GM21447 (cell line): ENCODE results near the gene COQ7.
A peak's percentile ranks its signal among the peaks of the same experiment; 100 is the strongest.

Experiments
- ATAC-seq: cut with Tn5 transposase; IDR thresholded peaks from one replicate; pipeline ENCODE4 v1.9.1; 2021; ENCODE audit not compliant: unreplicated experiment

Gene COQ7

DNA sequence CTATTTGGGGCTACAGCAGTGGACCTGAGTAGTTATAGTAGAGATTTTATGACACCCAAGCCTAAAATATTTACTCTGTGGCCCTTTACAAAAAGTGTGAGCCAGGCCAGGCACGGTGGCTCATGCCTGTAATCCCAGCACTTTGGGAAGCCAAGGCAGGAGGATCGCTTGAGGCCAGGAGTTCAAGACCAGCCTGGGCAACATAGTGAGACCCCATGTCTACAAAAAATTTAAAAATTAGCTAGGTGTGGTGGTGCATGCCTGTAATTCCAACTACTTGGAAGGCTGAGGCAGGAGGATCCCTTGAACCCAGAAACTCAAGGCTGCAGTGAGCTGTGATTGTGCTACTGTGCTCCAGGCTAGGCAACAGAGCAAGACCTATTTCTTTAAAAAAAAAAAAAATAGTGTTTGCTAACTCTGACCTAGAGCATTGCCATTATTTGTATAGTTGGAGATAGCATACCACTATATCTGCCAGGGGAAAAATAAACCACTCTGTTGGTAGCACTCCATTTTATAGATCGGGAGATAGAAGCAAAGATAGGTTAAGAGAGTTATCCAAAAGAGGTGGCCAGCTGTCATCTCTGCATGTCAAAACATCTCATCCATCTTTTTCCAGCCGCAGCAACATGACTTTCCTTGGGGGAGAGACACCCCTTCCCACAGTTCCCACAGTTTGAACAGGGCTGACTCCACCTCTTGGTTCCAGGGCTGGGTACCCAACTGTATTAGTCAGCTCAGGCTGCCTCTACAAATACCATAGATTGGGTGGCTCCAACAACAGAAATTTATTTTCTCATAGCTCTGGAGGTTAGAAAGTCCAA, 43.3 kb downstream of the COQ7 start:
- no peak for ATAC-seq

DNA sequence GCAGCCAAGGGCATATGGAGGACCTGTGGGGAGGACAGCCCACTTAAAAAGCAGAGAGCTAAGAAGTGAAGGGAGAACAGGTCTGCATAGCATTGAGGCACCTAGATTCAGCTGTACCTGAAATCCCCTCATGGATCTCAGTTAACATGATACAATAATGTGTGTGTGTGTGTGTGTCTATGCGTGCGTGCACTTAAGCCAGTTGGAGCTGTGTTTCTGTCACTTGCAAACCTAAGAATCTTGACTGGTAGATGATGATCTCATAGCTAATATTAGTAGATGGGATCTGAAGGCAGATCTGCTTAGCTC, 44.6 kb downstream of the COQ7 start:
- no peak for ATAC-seq

DNA sequence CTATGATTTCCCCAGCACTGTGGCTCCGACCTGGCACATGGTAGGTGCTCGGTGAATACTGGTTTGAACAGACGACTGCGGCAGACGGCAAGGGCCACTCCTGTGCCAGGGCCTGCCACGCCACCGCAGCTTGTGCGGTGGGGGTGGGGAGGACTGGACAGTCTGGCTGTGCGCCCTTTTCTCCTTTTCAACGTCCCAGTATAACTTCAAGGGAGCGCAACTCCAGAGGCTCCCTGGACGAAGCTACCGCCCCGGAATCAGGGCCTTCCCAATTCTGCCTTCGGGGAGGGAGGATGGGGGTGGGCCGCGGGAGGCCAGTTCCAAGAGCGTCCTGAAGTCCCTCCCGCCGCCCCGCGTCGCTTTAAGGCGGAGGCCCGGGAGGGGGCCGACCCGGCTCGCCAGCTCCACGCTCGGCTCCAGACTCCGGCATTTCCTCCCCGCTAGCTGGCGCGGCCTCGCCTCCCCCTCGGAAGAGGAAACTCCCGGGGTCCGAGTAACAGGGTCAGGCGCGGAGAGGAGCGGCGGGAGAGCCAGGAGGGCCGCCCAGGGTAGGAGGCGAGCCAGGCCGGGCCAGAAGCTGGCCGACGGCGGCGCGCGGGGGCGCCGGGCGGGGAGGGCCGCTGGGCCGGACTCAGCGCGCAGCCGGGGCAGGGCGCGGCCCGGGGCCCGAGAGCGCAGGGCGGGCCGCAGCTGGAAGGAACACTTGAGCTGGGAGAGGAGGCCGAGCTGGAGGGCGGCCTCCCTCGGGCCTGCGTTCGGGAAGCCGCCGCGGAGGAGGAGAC, 46.4 kb downstream of the COQ7 start, which contains the start of gene ITPRIPL2:
Gene ITPRIPL2 (plus strand): TSS at position 388 of the 782 bp plus-strand sequence. CDS start 498 bp downstream, outside the sequence.
- no peak for ATAC-seq

DNA sequence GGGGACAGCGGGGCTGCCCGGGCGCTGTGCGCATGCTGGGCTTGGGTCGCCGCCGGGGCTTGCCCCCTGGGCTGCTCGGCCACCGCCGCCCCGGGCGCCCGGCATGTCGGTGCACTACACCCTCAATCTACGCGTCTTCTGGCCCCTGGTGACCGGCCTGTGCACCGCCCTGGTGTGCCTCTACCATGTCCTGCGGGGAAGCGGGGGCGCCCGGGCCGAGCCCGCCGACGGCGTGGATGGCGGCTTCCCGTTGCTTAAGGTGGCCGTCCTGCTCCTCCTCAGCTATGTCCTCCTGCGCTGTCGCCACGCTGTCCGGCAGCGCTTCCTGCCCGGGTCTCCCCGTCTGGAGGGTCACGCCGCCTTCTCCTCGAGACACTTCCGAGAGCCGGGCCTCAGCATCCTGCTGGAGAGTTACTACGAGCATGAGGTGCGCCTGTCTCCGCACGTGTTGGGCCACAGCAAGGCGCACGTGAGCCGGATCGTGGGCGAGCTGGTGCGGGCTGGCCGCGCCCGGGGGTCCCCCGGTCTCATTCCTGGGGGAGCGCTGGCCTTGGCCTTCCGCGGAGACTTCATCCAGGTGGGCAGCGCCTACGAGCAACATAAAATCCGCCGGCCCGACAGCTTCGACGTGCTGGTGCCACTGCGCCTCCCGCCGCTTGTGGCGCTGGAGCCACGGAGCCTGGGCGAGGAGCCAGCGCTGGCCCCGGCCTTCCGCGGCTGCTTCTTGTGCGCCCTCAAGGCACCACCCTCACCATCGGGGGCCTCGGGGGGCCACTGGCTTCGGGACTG, 47.1 kb downstream of the COQ7 start:
- no peak for ATAC-seq

DNA sequence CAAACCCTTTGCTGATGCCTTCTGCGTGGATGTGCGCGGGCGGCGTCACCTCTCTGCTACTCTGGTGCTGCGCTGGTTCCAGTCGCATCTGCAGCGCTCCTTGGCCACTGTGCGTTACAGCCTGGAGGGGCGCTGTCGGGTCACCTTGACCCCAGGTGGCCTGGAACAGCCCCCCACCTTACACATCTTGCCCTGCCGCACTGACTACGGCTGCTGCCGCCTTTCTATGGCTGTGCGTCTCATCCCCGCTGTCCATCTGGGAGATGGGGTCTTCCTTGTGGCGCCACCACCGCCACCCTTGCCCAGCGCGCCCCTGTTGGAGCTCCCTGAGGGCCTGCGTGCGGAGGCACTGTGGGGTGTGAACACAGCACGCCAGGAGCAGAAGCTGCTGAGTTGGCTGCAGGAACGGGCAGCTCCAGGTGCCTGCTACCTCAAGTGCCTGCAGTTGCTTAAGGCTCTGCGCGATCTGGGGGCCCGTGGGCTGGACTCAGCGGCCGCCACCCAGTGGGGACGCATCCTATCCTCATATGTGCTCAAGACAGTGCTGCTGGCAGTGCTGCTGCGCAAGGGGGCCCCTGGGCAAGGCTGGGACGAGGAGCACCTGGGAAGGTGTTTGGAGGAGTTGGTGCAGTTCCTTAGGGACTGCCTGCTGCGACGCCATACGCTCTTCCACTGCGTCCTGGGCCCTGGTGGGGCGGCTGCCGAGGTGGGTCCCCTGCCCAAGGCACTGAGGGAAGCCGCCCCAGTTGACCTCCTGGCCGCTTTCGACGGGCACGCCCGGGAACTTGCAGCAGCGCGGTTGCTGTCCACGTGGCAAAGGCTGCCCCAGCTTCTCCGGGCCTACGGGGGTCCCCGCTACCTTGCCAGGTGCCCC, 48.0 kb downstream of the COQ7 start:
- ATAC-seq, result no peak

DNA sequence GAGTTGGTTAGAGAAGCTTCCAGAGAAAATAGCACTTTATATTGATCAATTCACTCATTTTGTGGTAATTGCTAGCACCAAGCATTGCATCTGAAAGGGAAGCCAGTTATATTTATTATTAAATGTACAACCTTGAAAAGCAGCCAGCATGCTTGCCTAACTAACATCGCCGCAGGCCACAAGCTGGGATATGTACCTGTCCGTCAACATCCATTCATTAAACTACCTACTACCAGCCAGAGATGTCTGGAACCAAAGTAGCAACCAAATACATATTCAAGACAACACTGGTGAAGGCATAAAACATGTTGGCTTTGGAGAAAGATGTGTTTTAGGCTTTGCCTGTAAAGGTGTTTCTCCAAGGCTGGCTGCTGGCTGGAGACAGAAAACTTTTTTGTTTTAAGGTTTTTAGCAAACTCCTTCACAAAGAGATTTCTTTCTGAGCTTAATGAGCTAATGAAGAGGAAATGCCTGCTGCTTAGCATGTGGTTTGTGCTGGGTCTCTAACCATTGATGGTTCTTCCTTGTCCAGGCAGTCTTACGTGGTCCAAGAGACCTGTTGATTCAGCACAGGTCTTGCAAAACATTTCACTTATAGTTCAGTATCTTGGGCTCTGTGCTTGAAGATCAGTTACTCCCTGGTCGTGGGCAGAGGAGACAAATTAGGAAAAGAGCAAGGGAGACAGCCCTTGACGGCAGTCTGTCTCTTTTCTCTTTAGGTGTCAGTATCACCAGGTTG, 49.5 kb downstream of the COQ7 start:
- ATAC-seq, result no peak

DNA sequence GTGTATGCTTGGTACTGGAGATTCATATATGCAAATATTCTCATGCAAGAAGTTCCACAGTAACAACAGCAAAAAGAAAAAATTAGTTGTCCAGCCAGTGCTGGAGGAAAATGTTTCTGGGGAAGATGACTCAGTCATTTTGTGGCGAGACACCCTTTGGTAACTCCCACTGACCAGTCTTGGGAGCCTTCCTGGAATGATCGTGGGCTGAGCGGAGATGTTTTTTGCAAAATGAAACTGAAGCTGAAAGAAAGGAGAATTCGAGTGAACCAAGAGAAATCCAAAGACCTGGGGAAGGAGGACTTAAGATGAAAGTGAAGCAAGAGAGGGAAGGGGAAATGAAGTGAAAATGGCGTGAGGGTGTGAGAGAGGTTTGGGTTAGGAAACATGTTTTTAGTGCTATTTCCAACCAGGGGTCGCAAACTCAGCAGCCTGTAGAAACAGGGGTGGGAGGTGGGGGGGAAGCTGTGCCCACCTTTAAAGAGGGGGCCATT, 51.6 kb downstream of the COQ7 start:
- ATAC-seq, result no peak

DNA sequence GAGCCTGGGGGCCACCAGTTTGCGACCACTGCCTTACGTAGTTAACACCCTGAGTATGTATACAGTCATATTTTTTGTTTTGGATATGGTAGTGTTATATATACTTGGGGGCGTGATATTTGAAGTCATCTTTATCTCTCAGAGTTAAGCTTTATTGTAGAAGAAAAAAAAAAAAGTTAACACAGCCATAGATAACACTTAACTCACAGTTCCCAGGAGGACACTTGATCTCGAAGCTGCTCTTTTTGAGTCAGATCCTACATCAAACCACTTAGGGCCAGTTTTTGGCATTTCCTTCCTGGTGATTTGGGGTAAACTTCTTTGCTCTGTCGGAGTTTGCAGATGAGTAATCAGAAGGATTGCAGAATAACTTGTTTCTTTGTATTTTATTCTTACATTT, 52.1 kb downstream of the COQ7 start:
- no peak for ATAC-seq

DNA sequence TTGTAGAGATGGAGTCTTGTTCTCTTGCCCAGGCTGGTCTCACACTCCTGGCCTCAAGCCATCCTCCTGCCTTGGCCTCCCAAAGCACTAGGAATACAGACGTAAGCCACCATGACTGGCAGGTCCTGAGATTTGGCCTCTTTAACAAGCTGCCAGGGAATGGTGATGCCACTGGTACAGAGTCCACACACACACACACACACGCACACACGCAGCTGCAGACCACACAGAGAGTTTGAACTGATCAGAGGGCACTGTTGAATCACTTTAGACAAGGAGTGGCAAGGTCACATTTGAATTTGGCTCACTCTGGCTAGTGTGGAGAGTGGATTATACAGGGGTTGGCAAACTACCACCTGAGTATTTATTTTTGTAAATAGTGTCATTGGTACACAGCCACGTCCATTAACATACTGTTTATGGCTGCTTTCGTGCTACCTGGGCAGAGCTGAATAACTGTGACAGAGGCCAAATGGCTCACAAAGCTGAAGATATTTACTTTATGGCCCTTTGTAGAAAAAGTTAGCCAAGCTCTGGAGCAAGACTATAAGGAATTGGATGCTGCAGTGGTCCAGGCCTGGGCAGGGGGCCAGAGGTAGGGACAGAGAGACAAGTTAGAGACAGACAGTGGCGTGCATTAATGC, 56.2 kb downstream of the COQ7 start:
- no peak for ATAC-seq

DNA sequence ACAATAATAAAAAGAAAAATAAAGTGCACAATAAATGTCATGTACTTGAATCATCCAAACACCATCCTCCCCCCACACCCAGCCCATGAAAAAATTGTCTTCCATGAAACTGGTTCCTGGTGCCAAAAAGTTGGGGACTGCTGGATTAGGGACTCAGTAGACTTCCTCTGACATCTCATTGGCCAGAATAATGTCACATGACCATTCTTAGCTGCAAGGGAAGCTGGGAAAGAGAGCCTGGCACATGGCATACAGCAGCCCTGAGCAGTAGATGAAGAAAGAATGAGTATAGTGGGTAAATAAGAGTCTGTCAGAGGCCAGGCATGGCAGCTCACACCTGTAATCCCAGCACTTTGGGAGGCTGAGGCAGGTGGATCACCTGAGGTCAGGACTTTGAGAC, 58.9 kb downstream of the COQ7 start:
- no peak for ATAC-seq

DNA sequence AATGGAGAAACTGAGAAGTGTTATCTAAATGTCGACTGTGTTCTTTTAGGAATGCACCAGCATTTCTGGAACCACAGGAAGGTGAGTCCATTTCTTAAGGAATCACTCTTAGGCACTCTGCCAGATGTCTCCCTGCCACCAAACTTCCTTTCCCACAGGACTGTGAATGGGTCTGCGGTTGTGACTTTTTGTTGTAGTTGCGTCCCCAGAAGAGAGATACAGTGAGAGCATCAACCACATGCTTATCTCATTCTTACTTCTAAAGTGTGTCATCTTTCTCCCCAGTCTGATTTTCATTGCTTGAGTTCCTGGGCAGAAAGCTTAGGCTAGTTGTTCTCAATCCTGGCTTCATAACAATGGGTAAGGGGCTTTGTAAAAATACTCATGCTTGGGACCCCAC, 59.8 kb downstream of the COQ7 start:
- ATAC-seq, result peak; percentile 33

DNA sequence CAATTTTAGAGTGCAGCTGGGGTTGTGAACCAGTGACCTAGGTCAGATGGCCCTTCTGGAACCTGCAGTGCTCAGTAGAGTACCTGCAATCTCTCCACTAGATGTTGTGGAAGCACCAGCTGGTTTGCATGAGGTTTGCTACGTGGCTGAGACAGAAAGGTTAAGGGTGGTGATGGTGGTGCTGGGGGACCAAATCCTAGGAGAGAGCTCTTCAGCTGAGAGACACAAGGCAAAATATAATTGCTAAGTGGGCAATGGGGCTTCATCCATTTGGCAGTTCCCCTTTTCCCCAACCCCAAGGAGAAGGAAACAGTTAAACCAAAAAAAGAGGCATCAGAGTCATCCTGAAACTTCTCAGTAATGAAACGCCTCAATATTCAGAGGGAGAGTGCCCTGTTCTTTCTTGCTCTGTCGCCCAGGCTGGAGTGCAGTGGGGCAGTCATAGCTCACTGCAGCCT, 60.3 kb downstream of the COQ7 start:
- ATAC-seq, result peak; percentile 58

DNA sequence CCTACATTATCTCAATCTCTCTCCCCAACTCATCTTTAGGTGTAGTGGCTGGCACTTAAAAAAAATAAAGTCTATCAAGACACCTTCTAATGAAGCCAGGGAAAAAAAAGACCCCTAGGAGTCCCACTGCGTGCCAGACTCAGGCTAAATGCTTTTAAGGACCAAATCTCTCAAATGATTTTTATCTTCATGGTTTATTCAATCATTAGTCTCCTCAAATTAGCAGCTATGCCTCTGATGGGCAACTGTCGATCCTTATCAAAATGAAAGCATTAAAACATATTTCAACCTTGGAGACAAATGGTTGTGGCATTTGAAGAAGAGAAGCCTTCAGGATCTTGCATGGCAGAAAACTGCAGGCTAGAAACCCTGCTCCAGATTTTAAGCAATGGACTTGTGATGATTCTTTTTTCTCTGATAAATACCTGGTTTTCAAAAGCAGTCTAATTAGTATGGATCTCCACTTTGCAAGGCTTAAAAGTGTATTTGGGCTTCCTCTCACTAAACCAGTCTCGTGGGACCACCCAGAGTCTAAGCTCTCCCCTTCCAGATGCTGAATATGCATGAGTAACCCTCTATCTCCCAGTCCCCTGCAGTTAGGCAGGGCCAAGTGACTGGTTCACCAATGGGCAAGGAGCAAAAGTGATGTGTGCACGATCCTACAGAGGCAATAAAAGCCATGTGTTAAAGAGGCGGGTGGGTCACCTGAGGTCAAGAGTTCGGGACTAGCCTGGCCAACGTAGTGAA, 61.2 kb downstream of the COQ7 start:
- no peak for ATAC-seq
